GM10248 (cell line): ENCODE data around the gene PDZRN4.

Experiments used
- CTCF ChIA-PET: fragments of 300-600 bp; sonication (Branson Sonifier 250); formaldehyde crosslinking; extraction: SDS; loops from one replicate; lab custom pipeline; 2021; ENCODE audit warnings: antibody characterized with exemption; lab: Yijun Ruan, JAX
- POLR2A ChIA-PET: fragments of 350-650 bp; sonication (Branson Sonifier 250); formaldehyde crosslinking; extraction: SDS; loops from one replicate; lab custom pipeline; 2020; ENCODE audit warnings: antibody characterized with exemption; lab: Yijun Ruan, JAX
- DNase-seq: peaks from one replicate; pipeline ENCODE4 v3.0.0; 2012; ENCODE audit errors: extremely low spot score
- TF ChIP-seq, protein P1 (sequence below): IDR thresholded peaks from 2 replicates; pipeline ENCODE4 v1.5.1; 2012; ENCODE audit warnings: mild to moderate bottlenecking, low read depth; ENCODE audit errors: extremely low read depth, missing control alignments, control extremely low read depth

Gene PDZRN4

GRCh38 chr12:41479426-41479825, 291.3 kb downstream of the PDZRN4 start:
- no peak for DNase-seq
- TF ChIP-seq, protein P1, sequence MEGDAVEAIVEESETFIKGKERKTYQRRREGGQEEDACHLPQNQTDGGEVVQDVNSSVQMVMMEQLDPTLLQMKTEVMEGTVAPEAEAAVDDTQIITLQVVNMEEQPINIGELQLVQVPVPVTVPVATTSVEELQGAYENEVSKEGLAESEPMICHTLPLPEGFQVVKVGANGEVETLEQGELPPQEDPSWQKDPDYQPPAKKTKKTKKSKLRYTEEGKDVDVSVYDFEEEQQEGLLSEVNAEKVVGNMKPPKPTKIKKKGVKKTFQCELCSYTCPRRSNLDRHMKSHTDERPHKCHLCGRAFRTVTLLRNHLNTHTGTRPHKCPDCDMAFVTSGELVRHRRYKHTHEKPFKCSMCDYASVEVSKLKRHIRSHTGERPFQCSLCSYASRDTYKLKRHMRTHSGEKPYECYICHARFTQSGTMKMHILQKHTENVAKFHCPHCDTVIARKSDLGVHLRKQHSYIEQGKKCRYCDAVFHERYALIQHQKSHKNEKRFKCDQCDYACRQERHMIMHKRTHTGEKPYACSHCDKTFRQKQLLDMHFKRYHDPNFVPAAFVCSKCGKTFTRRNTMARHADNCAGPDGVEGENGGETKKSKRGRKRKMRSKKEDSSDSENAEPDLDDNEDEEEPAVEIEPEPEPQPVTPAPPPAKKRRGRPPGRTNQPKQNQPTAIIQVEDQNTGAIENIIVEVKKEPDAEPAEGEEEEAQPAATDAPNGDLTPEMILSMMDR, result no peak
- POLR2A ChIA-PET, result no interaction called here
- CTCF ChIA-PET, result interaction anchor here (1.8 kb wide), 1 partner anchor 10 kb away, joined by 6 read pairs; no protein-coding TSS in a partner anchor

DNA sequence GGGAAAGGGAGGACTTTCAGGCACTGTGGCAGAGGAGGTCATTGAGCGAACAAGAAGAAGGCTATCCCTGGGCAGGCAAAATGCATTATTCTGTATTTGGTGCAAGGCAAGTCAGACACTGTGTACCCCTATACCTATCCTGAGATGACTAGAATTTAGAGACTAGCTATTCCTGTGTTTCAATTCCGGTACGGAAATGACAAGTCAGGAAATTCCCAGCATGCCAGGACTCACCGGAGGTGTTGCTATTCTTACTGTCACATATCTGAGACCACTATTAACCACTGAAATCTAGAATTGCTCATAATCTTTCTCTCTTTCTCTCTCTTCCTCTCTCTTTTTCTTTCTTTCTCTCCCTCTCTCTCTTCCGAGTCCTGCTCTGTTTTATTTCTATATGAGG, 297.1 kb downstream of the PDZRN4 start:
- TF ChIP-seq, protein P1, result no peak
- ChIA-PET POLR2A (no interaction called here), CTCF (no interaction called here)
- DNase-seq, result no peak

- TF ChIP-seq, protein P1, result no peak
- ChIA-PET POLR2A (no interaction called here), CTCF (interaction anchor here (1.1 kb wide), 1 partner anchor 8 kb away, joined by 4 read pairs; no protein-coding TSS in a partner anchor)
- no peak for DNase-seq
These were observed 298.6 kb downstream of the PDZRN4 start for GRCh38 chr12:41486718-41487117.

DNA sequence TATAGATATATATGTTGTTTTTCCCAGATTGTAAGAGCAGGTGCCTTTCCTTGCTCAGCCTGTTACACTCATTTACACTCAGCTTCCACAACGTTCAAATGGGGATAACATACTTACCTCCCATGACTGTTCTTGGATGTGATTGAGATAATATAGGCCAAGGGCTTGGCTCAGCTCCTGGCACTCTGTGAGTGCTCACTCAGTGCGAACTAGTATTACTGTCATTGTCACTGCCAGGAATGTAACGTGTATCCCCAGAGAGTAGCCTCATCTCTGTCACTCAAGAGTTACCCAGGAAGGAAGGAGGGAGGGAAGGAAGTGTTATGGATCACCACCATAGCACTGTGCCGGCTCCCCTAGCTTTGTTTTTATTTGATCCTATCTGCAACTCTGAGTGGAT, 307.9 kb downstream of the PDZRN4 start:
- ChIA-PET CTCF (interaction anchor here (1.1 to 1.3 kb wide), 2 partner anchors 14 to 15 kb away, joined by 3 to 5 read pairs; no protein-coding TSS in a partner anchor), POLR2A (no interaction called here)
- TF ChIP-seq, protein P1, result no peak
- no peak for DNase-seq

GRCh38 chr12:41497409-41497808, 309.3 kb downstream of the PDZRN4 start:
- ChIA-PET CTCF (no interaction called here), POLR2A (no interaction called here)
- TF ChIP-seq, protein P1, result no peak
- no peak for DNase-seq

GRCh38 chr12:41504976-41505375, 316.9 kb downstream of the PDZRN4 start:
- ChIA-PET POLR2A (no interaction called here), CTCF (no interaction called here)
- no peak for DNase-seq
- TF ChIP-seq, protein P1, result no peak

- CTCF ChIA-PET, result interaction anchor here (1.0 kb wide), 1 partner anchor 15 kb away, joined by 3 read pairs; no protein-coding TSS in a partner anchor
- TF ChIP-seq, protein P1, result no peak
- DNase-seq, result no peak
- POLR2A ChIA-PET, result no interaction called here
These were observed 319.2 kb downstream of the PDZRN4 start for GRCh38 chr12:41507286-41507685.
